Endothelial cell of umbilical vein (primary cell): ENCODE measurements around the gene CLEC16A. TPM values are rescaled to one million over a fixed set of nuclear protein-coding genes. Genes with fewer than 3 reads are reported as not detected.

Experiments used
- BruUV-seq: library from RNA; stranded (reverse); fragments of 400-500 nt; replicated peaks from 2 replicates; lab custom pipeline; 2021; lab: Mats Ljungman, UMichigan
- CTCF ChIA-PET: fragments of 300-600, 350-600 bp; sonication (Branson Sonifier 250); formaldehyde crosslinking; loops from one replicate; lab custom pipeline; 2021; ENCODE audit warnings: antibody characterized with exemption, inconsistent platforms; lab: Charles Lee
- POLR2A ChIA-PET: fragments of 300-600, 350-600 bp; sonication (Branson Sonifier 250); formaldehyde crosslinking; loops from one replicate; lab custom pipeline; 2021; ENCODE audit warnings: antibody characterized with exemption, inconsistent platforms; lab: Charles Lee
- DNase-seq: peaks from one replicate; pipeline ENCODE4 v3.0.0-alpha.2; 2011; ENCODE audit warnings: low read depth, low spot score
- FAIRE-seq: peaks from 2 replicates; lab custom pipeline; 2011; peaks lifted over from hg19 to GRCh38; lab: Jason Lieb, UNC
- H2AFZ ChIP-seq: 2 replicates; pipeline ENCODE4 v1.6.0; 2012; ENCODE audit warnings: low read depth, low read length, control low read depth, inconsistent platforms
- H3K27ac ChIP-seq: 2 replicates; pipeline ENCODE4 v1.5.1; 2011; ENCODE audit warnings: low read depth, mild to moderate bottlenecking, control low read depth, low read length, moderate library complexity; ENCODE audit not compliant: insufficient read depth
- H3K27me3 ChIP-seq, 2 experiments: 2 replicates each; pipeline versions ENCODE4 v1.6.0 to v1.6.1; 2011; ENCODE audit warnings: low read length in 2 of 2, mixed read lengths in 1 of 2; ENCODE audit not compliant: control insufficient read depth in 2 of 2, insufficient read depth in 2 of 2
- H3K36me3 ChIP-seq, 2 experiments: 2 replicates in 1 of 2; 3 replicates in 1 of 2; pipeline ENCODE4 v1.5.1; 2011; ENCODE audit warnings: low read length in 2 of 2, mild to moderate bottlenecking in 1 of 2, moderate library complexity in 1 of 2; ENCODE audit not compliant: control insufficient read depth in 2 of 2, insufficient read depth in 2 of 2; ENCODE audit errors: extremely low read depth in 1 of 2
- H3K4me1 ChIP-seq: 3 replicates; pipeline ENCODE4 v1.5.1; 2011; ENCODE audit warnings: mild to moderate bottlenecking, low read length; ENCODE audit not compliant: control insufficient read depth, insufficient read depth; ENCODE audit errors: extremely low read depth
- H3K4me2 ChIP-seq: 2 replicates; pipeline ENCODE4 v1.6.1; 2011; ENCODE audit warnings: low read length, control low read depth, mixed read lengths; ENCODE audit not compliant: insufficient read depth
- H3K4me3 ChIP-seq, 3 experiments: fragments of 200-600 bp in 1 of 3; sonication (generic), shearing (Covaris generic) in 1 of 3; replicated peaks in 1 of 3; 2 replicates each; pipeline ENCODE4 v1.5.1; 2011 to 2016; ENCODE audit warnings: control low read depth in 3 of 3, low read length in 3 of 3, mild to moderate bottlenecking in 2 of 3, inconsistent platforms in 1 of 3, low read depth in 1 of 3, moderate library complexity in 1 of 3; ENCODE audit not compliant: insufficient read depth in 1 of 3
- H3K79me2 ChIP-seq: 2 replicates; pipeline ENCODE4 v1.6.0; 2012; ENCODE audit warnings: low read length, inconsistent platforms; ENCODE audit not compliant: control insufficient read depth, insufficient read depth
- H3K9ac ChIP-seq: replicated peaks from 2 replicates; pipeline ENCODE3; 2011; ENCODE audit warnings: low read length, control low read depth; ENCODE audit not compliant: insufficient read depth; ENCODE audit errors: extremely low read depth
- H3K9me1 ChIP-seq: replicated peaks from 3 replicates; pipeline ENCODE4 v1.6.0; 2011; ENCODE audit warnings: mild to moderate bottlenecking, low read length; ENCODE audit not compliant: control insufficient read depth, insufficient read depth; ENCODE audit errors: extremely low read depth
- H3K9me3 ChIP-seq: replicated peaks from 2 replicates; pipeline ENCODE4 v1.5.1; 2012; ENCODE audit warnings: low read length, inconsistent platforms; ENCODE audit not compliant: control insufficient read depth, insufficient read depth
- H4K20me1 ChIP-seq: replicated peaks from 2 replicates; pipeline ENCODE3; 2011; ENCODE audit warnings: mild to moderate bottlenecking, low read length; ENCODE audit not compliant: control insufficient read depth, insufficient read depth; ENCODE audit errors: extremely low read depth
- CTCF ChIP-seq, 2 donors: IDR thresholded peaks; 1 replicate in 1 of 2; 2 replicates in 1 of 2; pipeline ENCODE4 v1.5.1; 2011; ENCODE audit warnings: low read length in 2 of 2, mild to moderate bottlenecking in 2 of 2, moderate library complexity in 2 of 2, control low read depth in 1 of 2, inconsistent platforms in 1 of 2, low read depth in 1 of 2; ENCODE audit not compliant: insufficient read depth in 1 of 2; ENCODE audit errors: extremely low read depth in 1 of 2
- EZH2 ChIP-seq: IDR thresholded peaks from 2 replicates; pipeline ENCODE4 v1.6.1; 2012; ENCODE audit warnings: borderline replicate concordance, low read depth, mild to moderate bottlenecking, moderate library complexity, low read length, inconsistent platforms; ENCODE audit not compliant: severe bottlenecking
- FOS ChIP-seq: IDR thresholded peaks from 2 replicates; pipeline ENCODE4 v1.6.1; 2011; ENCODE audit warnings: mild to moderate bottlenecking, low read length, moderate library complexity, borderline replicate concordance; ENCODE audit not compliant: insufficient read depth
- GATA2 ChIP-seq: IDR thresholded peaks from 2 replicates; pipeline ENCODE4 v1.7.0; 2011; ENCODE audit warnings: low read depth, mild to moderate bottlenecking, moderate library complexity, mixed read lengths, low read length; ENCODE audit not compliant: insufficient read length, insufficient read depth
- JUN ChIP-seq: IDR thresholded peaks from 2 replicates; pipeline ENCODE4 v1.6.1; 2011; ENCODE audit warnings: borderline replicate concordance, low read depth; ENCODE audit not compliant: insufficient read length, insufficient read depth
- MAX ChIP-seq: IDR thresholded peaks from 2 replicates; pipeline ENCODE4 v1.6.1; 2011; ENCODE audit not compliant: insufficient read depth, insufficient read length
- MYC ChIP-seq: IDR thresholded peaks from one replicate; pipeline ENCODE4 v1.6.1; 2011; ENCODE audit warnings: mild to moderate bottlenecking, low read depth, low read length
- POLR2A ChIP-seq: IDR thresholded peaks from 2 replicates; pipeline ENCODE4 v1.6.1; 2012; ENCODE audit warnings: low read depth, mild to moderate bottlenecking, control low read depth, low read length
- POLR2AphosphoS5 ChIP-seq: IDR thresholded peaks from 2 replicates; pipeline ENCODE4 v1.6.1; 2012; ENCODE audit warnings: low read depth, mild to moderate bottlenecking, control low read depth, low read length, moderate library complexity; ENCODE audit not compliant: insufficient read depth
- dilution Hi-C: fragments of 300-500 bp; cut with MboI; formaldehyde crosslinking; loops from one replicate; pipeline ENCODE4 v1.15.0; 2019; ENCODE audit warnings: low sequenced_read_pairs; ENCODE audit not compliant: extremely low pct_ligation_motif_present
- intact Hi-C: fragments of 100-400 bp; cut with micrococcal nuclease; formaldehyde crosslinking; loops from one replicate; pipeline ENCODE4 v1.10.0; 2022
- polyA plus RNA-seq, 4 experiments: library from polyadenylated mRNA; depleted of rRNA in 3 of 4; stranded (reverse) in 3 of 4; unstranded in 1 of 4; fragments of >200 nt; gene quantifications; 2 replicates each; pipeline versions ENCODE4 v1.2.1 to v1.2.3, GENCODE V29; 2011 to 2012; ENCODE audit warnings: missing spikeins in 1 of 4
- total RNA-seq: library from RNA; stranded (reverse); gene quantifications from 2 replicates; pipeline ENCODE4 v1.2.3, GENCODE V29; 2021

CLEC16A gene
- total and polyA plus RNA-seq, 2 donors (not counting 3 experiments of a cell fraction or from before 2014, with no cell fraction given): 11.4 to 23.3 TPM

- FAIRE-seq: no peak
- Histone ChIP-seq H3K4me3 (no peak overlapping the region), H3K27me3 (no peaks in the 10 kb centered on the region), H3K9me1 (no peaks in the 10 kb centered on the region), H3K36me3 (peaks cover 0 to 2% of the 10 kb centered on the region in 2 experiments), H3K9ac (no peak overlapping the region), H3K27ac (no peak overlapping the region), H3K4me2 (no peak overlapping the region), H3K4me1 (peaks cover under 1% of the 10 kb centered on the region), H3K79me2 (no peaks in the 10 kb centered on the region), H3K9me3 (no peaks in the 10 kb centered on the region), H2AFZ (no peak overlapping the region), H4K20me1 (no peaks in the 10 kb centered on the region)
- CTCF ChIA-PET: no interaction called here
- no peak for TF ChIP-seq JUN
- no peak for TF ChIP-seq FOS
- no peak for TF ChIP-seq POLR2AphosphoS5
- TF ChIP-seq GATA2: no peak
- TF ChIP-seq POLR2A: no peak
- no peak for TF ChIP-seq MYC
- no TSS peak for BruUV-seq
- POLR2A ChIA-PET: no interaction called here
- dilution Hi-C loops (no loop called here), intact Hi-C loops (no loop called here)
- no peak for DNase-seq
These were observed 140.6 kb downstream of the CLEC16A start for GRCh38 chr16:11084876-11085485.

GRCh38 chr16:11085916-11086315 lies 141.6 kb downstream of the CLEC16A start:
- POLR2A ChIA-PET: no interaction called here
- FAIRE-seq (no peak), DNase-seq (no peak)
- Histone ChIP-seq H3K9me3 (no peaks in the 10 kb centered on the region), H3K9me1 (no peaks in the 10 kb centered on the region), H3K36me3 (no peaks in the 10 kb centered on the region), H3K4me3 (no peak overlapping the region), H3K9ac (no peak overlapping the region), H3K4me2 (no peak overlapping the region), H4K20me1 (no peaks in the 10 kb centered on the region), H3K27me3 (no peaks in the 10 kb centered on the region), H3K4me1 (no peaks in the 10 kb centered on the region), H3K79me2 (no peaks in the 10 kb centered on the region), H2AFZ (no peak overlapping the region), H3K27ac (no peak overlapping the region)
- dilution Hi-C loops: no loop called here
- no TSS peak for BruUV-seq
- TF ChIP-seq MYC (no peak), CTCF (IDR thresholded peaks at IDR 0.05; ENCODE audit: extremely low read depth in 1 of 2, insufficient read depth in 1 of 2, low read depth in 1 of 2, low read length in 2 of 2) (no peak), EZH2 (no peak), GATA2 (no peak), MAX (no peak), POLR2AphosphoS5 (no peak), POLR2A (no peak), JUN (no peak), FOS (no peak)
- CTCF ChIA-PET: no interaction called here
- intact Hi-C loops: no loop called here
